ENCODE data around the gene FRY.

FRY gene

GRCh38 chr13:32233062-32233461 lies 201.5 kb downstream of the FRY start:
- Histone ChIP-seq H3K9me3 (ENCODE audit: control insufficient read depth, insufficient read depth, low read length) (no peaks in the 10 kb centered on the region), H3K27ac (ENCODE audit: low read depth, low read length) (no peak overlapping the region), H3K9ac (ENCODE audit: low read depth, low read length) (no peak overlapping the region), H3K27me3 (ENCODE audit: control insufficient read depth, insufficient read depth, low read length) (no peaks in the 10 kb centered on the region), H3K36me3 (ENCODE audit: control insufficient read depth, insufficient read depth, low read length) (peaks cover 7% of the 10 kb centered on the region; the same call in 1 of the 2 replicates), H3K4me3 (ENCODE audit: low read depth, low read length) (no peak overlapping the region), H3K4me1 (ENCODE audit: control insufficient read depth, insufficient read depth, low read length) (no peaks in the 10 kb centered on the region)

- Histone ChIP-seq H3K4me1 (ENCODE audit: control insufficient read depth, insufficient read depth, low read length) (no peaks in the 10 kb centered on the region), H3K36me3 (ENCODE audit: control insufficient read depth, insufficient read depth, low read length) (peaks cover 8% of the 10 kb centered on the region; the same call in 1 of the 2 replicates), H3K27me3 (ENCODE audit: control insufficient read depth, insufficient read depth, low read length) (no peaks in the 10 kb centered on the region), H3K27ac (ENCODE audit: low read depth, low read length) (no peak overlapping the region), H3K9ac (ENCODE audit: low read depth, low read length) (no peak overlapping the region), H3K4me3 (ENCODE audit: low read depth, low read length) (no peak overlapping the region), H3K9me3 (ENCODE audit: control insufficient read depth, insufficient read depth, low read length) (no peaks in the 10 kb centered on the region)
These were observed 203.3 kb downstream of the FRY start for GRCh38 chr13:32234914-32235313.

GRCh38 chr13:32237681-32238080 lies 206.1 kb downstream of the FRY start:
- Histone ChIP-seq H3K4me3 (ENCODE audit: low read depth, low read length) (no peak overlapping the region), H3K4me1 (ENCODE audit: control insufficient read depth, insufficient read depth, low read length) (no peaks in the 10 kb centered on the region), H3K9ac (ENCODE audit: low read depth, low read length) (no peak overlapping the region), H3K27me3 (ENCODE audit: control insufficient read depth, insufficient read depth, low read length) (no peaks in the 10 kb centered on the region), H3K9me3 (ENCODE audit: control insufficient read depth, insufficient read depth, low read length) (no peaks in the 10 kb centered on the region), H3K36me3 (ENCODE audit: control insufficient read depth, insufficient read depth, low read length) (peaks cover 14% of the 10 kb centered on the region), H3K27ac (ENCODE audit: low read depth, low read length) (no peak overlapping the region)

- H3K9ac ChIP-seq (ENCODE audit: low read depth, low read length): no peak overlapping the region
- no peaks in the 10 kb centered on the region for H3K27me3 ChIP-seq (ENCODE audit: control insufficient read depth, insufficient read depth, low read length)
- H3K27ac ChIP-seq (ENCODE audit: low read depth, low read length): no peak overlapping the region
- no peaks in the 10 kb centered on the region for H3K4me1 ChIP-seq (ENCODE audit: control insufficient read depth, insufficient read depth, low read length)
- no peak overlapping the region for H3K4me3 ChIP-seq (ENCODE audit: low read depth, low read length)
- H3K36me3 ChIP-seq (ENCODE audit: control insufficient read depth, insufficient read depth, low read length): peaks cover 7% of the 10 kb centered on the region; the same call in 1 of the 2 replicates
- H3K9me3 ChIP-seq (ENCODE audit: control insufficient read depth, insufficient read depth, low read length): no peaks in the 10 kb centered on the region
These were observed 212.1 kb downstream of the FRY start for GRCh38 chr13:32243695-32244094.

GRCh38 chr13:32245555-32245954 lies 214.0 kb downstream of the FRY start:
- H3K27me3 ChIP-seq (ENCODE audit: control insufficient read depth, insufficient read depth, low read length): no peaks in the 10 kb centered on the region
- no peaks in the 10 kb centered on the region for H3K4me1 ChIP-seq (ENCODE audit: control insufficient read depth, insufficient read depth, low read length)
- no peak overlapping the region for H3K9ac ChIP-seq (ENCODE audit: low read depth, low read length)
- no peaks in the 10 kb centered on the region for H3K9me3 ChIP-seq (ENCODE audit: control insufficient read depth, insufficient read depth, low read length)
- no peak overlapping the region for H3K4me3 ChIP-seq (ENCODE audit: low read depth, low read length)
- no peaks in the 10 kb centered on the region; the same call in 1 of the 2 replicates for H3K36me3 ChIP-seq (ENCODE audit: control insufficient read depth, insufficient read depth, low read length)
- H3K27ac ChIP-seq (ENCODE audit: low read depth, low read length): no peak overlapping the region

GRCh38 chr13:32246468-32246867 lies 214.9 kb downstream of the FRY start:
- Histone ChIP-seq H3K4me1 (ENCODE audit: control insufficient read depth, insufficient read depth, low read length) (no peaks in the 10 kb centered on the region), H3K36me3 (ENCODE audit: control insufficient read depth, insufficient read depth, low read length) (no peaks in the 10 kb centered on the region; the same call in 1 of the 2 replicates), H3K9ac (ENCODE audit: low read depth, low read length) (no peak overlapping the region), H3K27ac (ENCODE audit: low read depth, low read length) (no peak overlapping the region), H3K9me3 (ENCODE audit: control insufficient read depth, insufficient read depth, low read length) (no peaks in the 10 kb centered on the region), H3K4me3 (ENCODE audit: low read depth, low read length) (no peak overlapping the region), H3K27me3 (ENCODE audit: control insufficient read depth, insufficient read depth, low read length) (no peaks in the 10 kb centered on the region)

- Histone ChIP-seq H3K4me1 (ENCODE audit: control insufficient read depth, insufficient read depth, low read length) (no peaks in the 10 kb centered on the region), H3K27me3 (ENCODE audit: control insufficient read depth, insufficient read depth, low read length) (no peaks in the 10 kb centered on the region), H3K9ac (ENCODE audit: low read depth, low read length) (no peak overlapping the region), H3K4me3 (ENCODE audit: low read depth, low read length) (no peak overlapping the region), H3K27ac (ENCODE audit: low read depth, low read length) (no peak overlapping the region), H3K9me3 (ENCODE audit: control insufficient read depth, insufficient read depth, low read length) (no peaks in the 10 kb centered on the region), H3K36me3 (ENCODE audit: control insufficient read depth, insufficient read depth, low read length) (no peaks in the 10 kb centered on the region; the same call in 1 of the 2 replicates)
These were observed 216.3 kb downstream of the FRY start for GRCh38 chr13:32247887-32248286.

- Histone ChIP-seq H3K9me3 (ENCODE audit: control insufficient read depth, insufficient read depth, low read length) (no peaks in the 10 kb centered on the region), H3K4me1 (ENCODE audit: control insufficient read depth, insufficient read depth, low read length) (no peaks in the 10 kb centered on the region), H3K27ac (ENCODE audit: low read depth, low read length) (no peak overlapping the region), H3K36me3 (ENCODE audit: control insufficient read depth, insufficient read depth, low read length) (no peaks in the 10 kb centered on the region; the same call in 1 of the 2 replicates), H3K4me3 (ENCODE audit: low read depth, low read length) (no peak overlapping the region), H3K27me3 (ENCODE audit: control insufficient read depth, insufficient read depth, low read length) (no peaks in the 10 kb centered on the region), H3K9ac (ENCODE audit: low read depth, low read length) (no peak overlapping the region)
These were observed 217.2 kb downstream of the FRY start for GRCh38 chr13:32248801-32249200.

GRCh38 chr13:32252812-32253438 lies 221.4 kb downstream of the FRY start:
- no peak overlapping the region for H3K4me3 ChIP-seq (ENCODE audit: low read depth, low read length)
- H3K27ac ChIP-seq (ENCODE audit: low read depth, low read length): no peak overlapping the region
- H3K27me3 ChIP-seq (ENCODE audit: control insufficient read depth, insufficient read depth, low read length): no peaks in the 10 kb centered on the region
- no peak overlapping the region for H3K9ac ChIP-seq (ENCODE audit: low read depth, low read length)
- H3K4me1 ChIP-seq (ENCODE audit: control insufficient read depth, insufficient read depth, low read length): no peaks in the 10 kb centered on the region
- H3K9me3 ChIP-seq (ENCODE audit: control insufficient read depth, insufficient read depth, low read length): no peaks in the 10 kb centered on the region
- no peaks in the 10 kb centered on the region; the same call in 1 of the 2 replicates for H3K36me3 ChIP-seq (ENCODE audit: control insufficient read depth, insufficient read depth, low read length)

- no peaks in the 10 kb centered on the region; the same call in 1 of the 2 replicates for H3K36me3 ChIP-seq (ENCODE audit: control insufficient read depth, insufficient read depth, low read length)
- H3K27ac ChIP-seq (ENCODE audit: low read depth, low read length): no peak overlapping the region
- H3K9me3 ChIP-seq (ENCODE audit: control insufficient read depth, insufficient read depth, low read length): no peaks in the 10 kb centered on the region
- no peaks in the 10 kb centered on the region for H3K4me1 ChIP-seq (ENCODE audit: control insufficient read depth, insufficient read depth, low read length)
- H3K27me3 ChIP-seq (ENCODE audit: control insufficient read depth, insufficient read depth, low read length): no peaks in the 10 kb centered on the region
- H3K9ac ChIP-seq (ENCODE audit: low read depth, low read length): no peak overlapping the region
- H3K4me3 ChIP-seq (ENCODE audit: low read depth, low read length): no peak overlapping the region
These were observed 222.4 kb downstream of the FRY start for GRCh38 chr13:32253911-32254399.

GRCh38 chr13:32254416-32254815 lies 222.8 kb downstream of the FRY start:
- no peak overlapping the region for H3K9ac ChIP-seq (ENCODE audit: low read depth, low read length)
- H3K9me3 ChIP-seq (ENCODE audit: control insufficient read depth, insufficient read depth, low read length): no peaks in the 10 kb centered on the region
- no peak overlapping the region for H3K27ac ChIP-seq (ENCODE audit: low read depth, low read length)
- no peaks in the 10 kb centered on the region; the same call in 1 of the 2 replicates for H3K36me3 ChIP-seq (ENCODE audit: control insufficient read depth, insufficient read depth, low read length)
- no peaks in the 10 kb centered on the region for H3K4me1 ChIP-seq (ENCODE audit: control insufficient read depth, insufficient read depth, low read length)
- H3K27me3 ChIP-seq (ENCODE audit: control insufficient read depth, insufficient read depth, low read length): no peaks in the 10 kb centered on the region
- H3K4me3 ChIP-seq (ENCODE audit: low read depth, low read length): no peak overlapping the region

Measured in HUES48 (cell line).